ENCODE results near the gene RPS16. TPM values are rescaled to one million over a fixed set of nuclear protein-coding genes. Genes with fewer than 3 reads are reported as not detected.

The RPS16 gene
- total and polyA plus RNA-seq, 2 of the 8 experiments (the other 6 are each of a cell fraction or from before 2014, with no cell fraction given): 2,433 to 7,810 TPM

DNA sequence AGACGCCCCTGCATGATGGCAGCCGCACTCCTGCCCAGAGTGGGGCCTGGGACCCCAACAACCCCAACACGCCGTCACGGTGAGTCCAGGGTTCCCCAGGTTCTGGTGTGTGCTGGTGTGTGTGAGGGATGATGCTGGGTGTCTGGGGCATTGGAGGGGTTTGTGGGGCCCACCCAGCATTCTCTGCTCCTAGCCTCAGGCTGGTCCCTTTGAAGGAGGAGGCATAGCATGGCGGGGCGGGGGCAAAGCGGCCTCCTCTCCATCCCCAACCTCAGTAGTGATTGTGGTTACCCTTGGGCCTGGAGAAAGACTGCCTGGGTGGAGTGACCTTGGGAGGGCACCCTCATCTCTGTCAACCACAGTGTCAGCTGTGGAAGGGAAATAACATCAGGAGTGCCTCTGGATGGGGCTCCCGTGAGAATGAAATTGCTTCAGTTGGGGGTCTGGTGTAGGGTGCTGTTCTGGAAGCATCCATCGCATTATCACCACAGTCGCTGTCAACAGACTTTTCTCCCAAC, 37.8 kb upstream of the RPS16 start:
- Histone ChIP-seq H3K9ac (replicated peaks in 1 of 4; ENCODE audit: extremely low read depth in 1 of 4, low read depth in 3 of 4, low read length in 3 of 4) (no peak overlapping the region), H2BK15ac (ENCODE audit: low read length) (no peak overlapping the region), H4K20me1 (replicated peaks in 1 of 2; ENCODE audit: control insufficient read depth in 1 of 2, insufficient read depth in 2 of 2, low read length in 2 of 2) (peaks cover 6 to 17% of the 10 kb centered on the region in 2 experiments), H2BK120ac (replicated peaks; ENCODE audit: low read depth, low read length) (no peak overlapping the region), H2AFZ (ENCODE audit: low read length) (no peak overlapping the region), H2BK5ac (ENCODE audit: low read depth, low read length) (no peak overlapping the region), H3K27ac (ENCODE audit: low read depth, low read length) (no peak overlapping the region), H3K4me2 (ENCODE audit: insufficient read depth in 1 of 2, low read depth in 2 of 2, low read length in 2 of 2) (no peak overlapping the region), H3K79me2 (ENCODE audit: control insufficient read depth in 1 of 2, insufficient read depth in 2 of 2, low read length in 2 of 2) (no peaks in the 10 kb centered on the region), H3K56ac (replicated peaks; ENCODE audit: insufficient read length, low read depth, low read length) (no peak overlapping the region), H3K27me3 (replicated peaks in 1 of 4; ENCODE audit: control insufficient read depth in 3 of 4, extremely low read depth in 1 of 4, insufficient read depth in 3 of 4, low read length in 3 of 4) (no peaks in the 10 kb centered on the region), H3K4me3 (ENCODE audit: extremely low read depth in 1 of 4, insufficient read depth in 2 of 4, low read depth in 3 of 4, low read length in 4 of 4) (no peak overlapping the region), H4K8ac (ENCODE audit: extremely low read depth, insufficient read depth, low read length) (0 out of 2 replicates have a peak overlapping the region, but pooled peaks have one; percentile 40), H3K14ac (ENCODE audit: insufficient read length) (no peak overlapping the region), H4K5ac (ENCODE audit: insufficient read length, low read depth, low read length) (no peak overlapping the region), H3K36me3 (ENCODE audit: control insufficient read depth in 2 of 4, insufficient read depth in 4 of 4, low read length in 3 of 4) (peaks cover 33 to 56% (median 53%) of the 10 kb centered on the region in 4 experiments), H3K18ac (ENCODE audit: extremely low read depth, low read length) (no peak overlapping the region), H3K9me3 (ENCODE audit: insufficient read depth in 2 of 2, low read depth in 1 of 2, low read length in 1 of 2) (no peaks in the 10 kb centered on the region), H3K79me1 (ENCODE audit: low read depth, low read length) (peaks cover 3% of the 10 kb centered on the region; the same call in 1 of the 2 replicates), H4K91ac (replicated peaks; ENCODE audit: insufficient read length, low read length) (no peak overlapping the region), H3K23me2 (ENCODE audit: low read depth, low read length) (no peaks in the 10 kb centered on the region; the same call in 1 of the 2 replicates), H2BK12ac (ENCODE audit: low read depth, low read length) (no peak overlapping the region), H3K4ac (replicated peaks; ENCODE audit: insufficient read length, low read depth, low read length) (no peak overlapping the region), H2AK5ac (ENCODE audit: low read depth, low read length) (no peak overlapping the region), H3K4me1 (replicated peaks in 1 of 4; ENCODE audit: control insufficient read depth in 3 of 4, insufficient read depth in 4 of 4, low read length in 3 of 4) (no peaks in the 10 kb centered on the region; a peak in 1 of 7 replicates), H2BK20ac (ENCODE audit: low read length) (no peak overlapping the region), H3K23ac (ENCODE audit: insufficient read length) (no peak overlapping the region)
- DNase-seq (ENCODE audit: low read depth in 1 of 2, low spot score in 2 of 2) (no peak), FAIRE-seq (no peak)
- POLR2A ChIA-PET (ENCODE audit: partially characterized antibody): interaction anchor here (0.6 to 5.3 kb wide), 10 partner anchors 24 to 82 kb away, joined by 3 to 20 read pairs (median 4); partner anchors contain the start of genes EID2B, MED29, PAF1 and RPS16
- WGBS, 2 experiments (ENCODE audit: extremely low coverage in 1 of 2, insufficient coverage in 1 of 2, insufficient read length in 1 of 2, insufficient replicate concordance in 2 of 2, low coverage in 1 of 2, low lambda C conversion rate in 2 of 2, missing lambda C conversion rate in 1 of 2): 91% methylated on average over 11 of the region's 11 CpGs; no CpG with 5 or more reads in 1 of the 2 experiments
- CTCF ChIA-PET (ENCODE audit: partially characterized antibody): interaction anchor here (0.7 to 5.6 kb wide), 23 partner anchors 10 to 200 kb away, joined by 3 to 78 read pairs (median 13); partner anchors contain the start of genes DLL3, EID2, EID2B and PLEKHG2
- TF ChIP-seq TAF1 (IDR thresholded peaks at IDR 0.05; ENCODE audit: low read depth, low read length) (no peak), FOSL1 (IDR thresholded peaks at IDR 0.05; ENCODE audit: insufficient read depth, low read depth, low read length) (no peak), PHF8 (conservative IDR thresholded peaks at IDR 0.05; ENCODE audit: low read depth, low read length) (no peak), TCF12 (IDR thresholded peaks at IDR 0.05; ENCODE audit: low read depth, low read length) (no peak), NANOG (IDR thresholded peaks at IDR 0.05; ENCODE audit: insufficient read depth, low read depth, low read length, poor library complexity, severe bottlenecking) (no peak), TEAD4 (IDR thresholded peaks at IDR 0.05; ENCODE audit: low read depth, low read length) (no peak), TAF7 (optimal IDR thresholded peaks at IDR 0.05; ENCODE audit: borderline replicate concordance, low read depth, low read length) (no peak), HDAC6 (IDR thresholded peaks at IDR 0.05; ENCODE audit: low read depth, low read length) (no peak), CBX5 (IDR thresholded peaks at IDR 0.05; ENCODE audit: low read depth, low read length) (no peak), ASH2L (IDR thresholded peaks at IDR 0.05; ENCODE audit: low read length) (no peak), ZNF274 (IDR thresholded peaks at IDR 0.05; ENCODE audit: borderline replicate concordance, extremely low read depth, low read length) (no peak)
- TF ChIP-seq, protein P1, sequence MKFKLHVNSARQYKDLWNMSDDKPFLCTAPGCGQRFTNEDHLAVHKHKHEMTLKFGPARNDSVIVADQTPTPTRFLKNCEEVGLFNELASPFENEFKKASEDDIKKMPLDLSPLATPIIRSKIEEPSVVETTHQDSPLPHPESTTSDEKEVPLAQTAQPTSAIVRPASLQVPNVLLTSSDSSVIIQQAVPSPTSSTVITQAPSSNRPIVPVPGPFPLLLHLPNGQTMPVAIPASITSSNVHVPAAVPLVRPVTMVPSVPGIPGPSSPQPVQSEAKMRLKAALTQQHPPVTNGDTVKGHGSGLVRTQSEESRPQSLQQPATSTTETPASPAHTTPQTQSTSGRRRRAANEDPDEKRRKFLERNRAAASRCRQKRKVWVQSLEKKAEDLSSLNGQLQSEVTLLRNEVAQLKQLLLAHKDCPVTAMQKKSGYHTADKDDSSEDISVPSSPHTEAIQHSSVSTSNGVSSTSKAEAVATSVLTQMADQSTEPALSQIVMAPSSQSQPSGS (IDR thresholded peaks at IDR 0.05; ENCODE audit: low read length): no peak

Data from H1 (cell line).